ENCODE results near the gene DACT3.

- TF ChIP-seq, protein P1, sequence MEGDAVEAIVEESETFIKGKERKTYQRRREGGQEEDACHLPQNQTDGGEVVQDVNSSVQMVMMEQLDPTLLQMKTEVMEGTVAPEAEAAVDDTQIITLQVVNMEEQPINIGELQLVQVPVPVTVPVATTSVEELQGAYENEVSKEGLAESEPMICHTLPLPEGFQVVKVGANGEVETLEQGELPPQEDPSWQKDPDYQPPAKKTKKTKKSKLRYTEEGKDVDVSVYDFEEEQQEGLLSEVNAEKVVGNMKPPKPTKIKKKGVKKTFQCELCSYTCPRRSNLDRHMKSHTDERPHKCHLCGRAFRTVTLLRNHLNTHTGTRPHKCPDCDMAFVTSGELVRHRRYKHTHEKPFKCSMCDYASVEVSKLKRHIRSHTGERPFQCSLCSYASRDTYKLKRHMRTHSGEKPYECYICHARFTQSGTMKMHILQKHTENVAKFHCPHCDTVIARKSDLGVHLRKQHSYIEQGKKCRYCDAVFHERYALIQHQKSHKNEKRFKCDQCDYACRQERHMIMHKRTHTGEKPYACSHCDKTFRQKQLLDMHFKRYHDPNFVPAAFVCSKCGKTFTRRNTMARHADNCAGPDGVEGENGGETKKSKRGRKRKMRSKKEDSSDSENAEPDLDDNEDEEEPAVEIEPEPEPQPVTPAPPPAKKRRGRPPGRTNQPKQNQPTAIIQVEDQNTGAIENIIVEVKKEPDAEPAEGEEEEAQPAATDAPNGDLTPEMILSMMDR (IDR thresholded peaks at IDR 0.05), result no peak
- no peak for TF ChIP-seq POLR2AphosphoS5 (IDR thresholded peaks at IDR 0.05; ENCODE audit: insufficient read depth in 1 of 2, low read depth in 1 of 2)
- no peak for TF ChIP-seq POLR2A (IDR thresholded peaks at IDR 0.05)
These were observed 35.1 kb upstream of the DACT3 start for GRCh38 chr19:46696052-46696451.
